ENCODE results near the gene TRAPPC12.

GRCh38 chr2:3483986-3484960 lies 104.8 kb downstream of the TRAPPC12 start:
- TF ChIP-seq POLR2A (IDR thresholded peaks at IDR 0.05) (no peak), CTCF (IDR thresholded peaks at IDR 0.05) (no peak)

Measured in esophagus squamous epithelium (tissue), 4 donors.